Ascending aorta (tissue), 2 donors: ENCODE data around the gene KRTDAP. TPM values are rescaled to one million over a fixed set of nuclear protein-coding genes. Genes with fewer than 3 reads are reported as not detected.

Source experiments
- DNase-seq, 2 donors: peaks; one replicate each; pipeline ENCODE4 v3.0.0-alpha.2; 2019; ENCODE audit warnings: low spot score in 2 of 2
- H3K27ac ChIP-seq, 2 donors: fragments of 200-600 bp; sonication (generic); one replicate each; pipeline ENCODE4 v1.5.1; 2016 to 2017; ENCODE audit warnings: mild to moderate bottlenecking in 1 of 2
- H3K27me3 ChIP-seq: fragments of 200-600 bp; sonication (generic); one replicate; pipeline ENCODE4 v1.5.1; 2017
- H3K36me3 ChIP-seq, 2 donors: fragments of 200-600 bp; sonication (generic); one replicate each; pipeline ENCODE4 v1.5.1; 2016
- H3K4me1 ChIP-seq, 2 donors: fragments of 200-600 bp; sonication (generic); one replicate each; pipeline ENCODE4 v1.5.1; 2016 to 2017; ENCODE audit warnings: mild to moderate bottlenecking in 1 of 2
- H3K4me3 ChIP-seq, 2 donors: fragments of 200-600 bp; sonication (generic); one replicate each; pipeline ENCODE4 v1.5.1; 2016 to 2017; ENCODE audit warnings: mild to moderate bottlenecking in 1 of 2
- H3K9me3 ChIP-seq, 2 donors: fragments of 200-600 bp; sonication (generic); one replicate each; pipeline ENCODE4 v1.5.1; 2016
- CTCF ChIP-seq, 3 experiments: fragments of 200-600 bp in 2 of 3; fragments of 450-650 bp in 1 of 3; sonication (generic) in 2 of 3; IDR thresholded peaks; one replicate each; pipeline ENCODE4 v1.5.1; 2016 to 2019; ENCODE audit warnings: antibody characterized with exemption in 3 of 3, mild to moderate bottlenecking in 1 of 3, moderate library complexity in 1 of 3
- intact Hi-C: fragments of 100-400 bp; cut with DNase I; formaldehyde crosslinking; loops from one replicate; pipeline ENCODE4 v1.15.1; 2023
- total RNA-seq: library from RNA; depleted of rRNA; stranded (reverse); fragments of >200 nt; gene quantifications from one replicate; pipeline ENCODE4 v1.1.0, GENCODE V29; 2016

Gene KRTDAP
- total RNA-seq, 1 donor from 2014 or later = not detected

DNA sequence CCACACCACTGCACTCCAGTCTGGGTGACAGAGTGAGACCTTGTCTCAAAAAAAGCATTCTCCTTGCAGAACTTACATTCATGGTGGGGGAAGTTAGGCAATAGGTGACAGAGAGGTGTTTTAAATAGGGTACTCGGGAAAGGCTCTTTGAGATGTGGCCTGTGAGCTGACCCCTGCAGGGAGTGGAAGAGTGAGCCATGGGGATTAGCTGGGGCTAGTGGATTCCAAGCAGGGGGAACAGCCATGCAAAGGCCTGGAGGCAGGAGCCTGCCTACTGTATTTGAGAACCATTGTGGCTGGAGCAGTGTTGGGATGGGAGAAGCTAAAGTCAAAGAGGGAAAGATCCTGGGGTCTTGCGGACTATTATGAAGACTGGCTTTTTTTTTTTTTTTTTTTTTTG, 27.1 kb upstream of the KRTDAP start:
- Histone ChIP-seq H3K9me3 (no peaks in the 10 kb centered on the region), H3K27ac (no peak overlapping the region), H3K27me3 (no peaks in the 10 kb centered on the region), H3K4me1 (no peaks in the 10 kb centered on the region), H3K4me3 (no peak overlapping the region), H3K36me3 (no peaks in the 10 kb centered on the region)
- TF ChIP-seq CTCF (IDR thresholded peaks at IDR 0.05) = no peak
- intact Hi-C loops = no loop called here
- no peak for DNase-seq

GRCh38 chr19:35516310-35516709, 26.0 kb upstream of the KRTDAP start:
- Histone ChIP-seq H3K9me3 (no peaks in the 10 kb centered on the region), H3K27me3 (no peaks in the 10 kb centered on the region), H3K36me3 (no peaks in the 10 kb centered on the region), H3K4me1 (no peaks in the 10 kb centered on the region), H3K4me3 (no peak overlapping the region), H3K27ac (no peak overlapping the region)
- DNase-seq = no peak
- TF ChIP-seq CTCF (IDR thresholded peaks at IDR 0.05) = no peak
- intact Hi-C loops = no loop called here

DNA sequence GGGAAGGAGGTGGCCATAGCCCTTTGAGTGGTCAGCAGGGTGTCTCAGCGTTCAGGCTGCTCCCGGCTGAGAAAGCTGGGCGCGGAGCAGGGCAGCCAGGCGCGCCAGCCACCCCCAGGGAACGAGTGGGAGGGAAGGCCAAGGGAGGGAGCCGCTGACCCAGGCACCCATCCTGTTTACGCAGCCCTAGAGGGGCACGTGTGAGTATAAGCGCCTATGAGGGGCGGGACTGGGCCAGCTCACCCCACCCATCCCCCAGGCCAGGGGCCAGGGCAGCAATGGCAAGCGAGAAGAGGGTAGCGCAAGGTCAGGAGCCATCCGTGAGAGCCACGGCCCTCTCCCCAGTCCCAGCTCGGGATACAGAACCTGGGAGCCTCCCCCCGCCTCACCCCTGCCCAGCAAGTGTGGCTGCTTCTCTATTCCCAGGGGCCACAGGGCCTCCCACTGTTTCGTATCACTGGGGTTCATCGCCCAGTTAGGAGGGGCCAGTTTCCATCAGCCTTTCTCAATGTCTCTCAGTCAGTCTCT, 24.1 kb upstream of the KRTDAP start:
- intact Hi-C loops = no loop called here
- no peak for TF ChIP-seq CTCF (IDR thresholded peaks at IDR 0.05)

DNA sequence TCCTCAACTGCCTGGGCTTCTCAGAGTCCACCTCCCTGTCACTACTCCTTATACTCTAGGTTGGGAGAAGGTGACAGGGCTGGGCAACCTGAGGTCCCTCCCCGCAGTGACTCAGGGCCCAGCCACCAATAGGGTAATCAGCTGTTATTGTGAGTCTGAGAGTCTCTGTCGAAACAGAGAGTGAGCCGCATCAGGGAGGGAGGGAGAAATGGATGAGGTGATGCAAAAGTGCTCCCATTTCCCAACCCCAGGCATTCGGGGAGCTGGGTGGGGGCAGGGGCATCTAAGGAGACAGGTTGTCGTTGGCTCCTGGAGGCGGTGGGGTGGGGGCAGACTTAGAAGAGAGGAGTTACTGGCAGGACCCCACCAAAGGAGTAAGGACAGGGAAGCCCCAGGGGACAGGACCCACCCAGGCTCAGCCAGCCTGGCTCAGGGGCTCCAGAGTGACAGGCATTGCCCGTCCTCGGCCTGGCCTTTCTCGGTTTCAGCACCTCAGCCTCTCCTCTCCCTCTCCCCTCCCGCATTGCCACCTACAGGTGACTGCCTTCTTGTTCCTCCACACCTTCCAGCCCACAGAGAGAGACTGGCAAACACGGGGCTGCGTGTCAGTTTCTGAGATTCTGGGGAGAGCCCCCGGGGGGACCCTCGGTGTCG, 23.5 kb upstream of the KRTDAP start, which contains the start of gene DMKN:
Gene DMKN, minus strand, starts transcription at position 22 of the 654 bp plus-strand sequence. CDS start 174 bp downstream, outside the sequence.
- no peak for DNase-seq
- Histone ChIP-seq H3K9me3 (no peaks in the 10 kb centered on the region), H3K4me1 (no peaks in the 10 kb centered on the region), H3K27me3 (no peaks in the 10 kb centered on the region), H3K36me3 (no peaks in the 10 kb centered on the region), H3K4me3 (no peak within 1 kb of the TSS), H3K27ac (no peak within 1 kb of the TSS)
- TF ChIP-seq CTCF (IDR thresholded peaks at IDR 0.05) = no peak
- intact Hi-C loops = no loop called here

More for the DNA sequence above, 24.1 kb upstream of the KRTDAP start:
- no peak overlapping the region for H3K4me3 ChIP-seq
- DNase-seq = no peak
- H3K27me3 ChIP-seq = no peaks in the 10 kb centered on the region
- no peaks in the 10 kb centered on the region for H3K9me3 ChIP-seq
- no peaks in the 10 kb centered on the region for H3K36me3 ChIP-seq
- H3K4me1 ChIP-seq = no peaks in the 10 kb centered on the region
- H3K27ac ChIP-seq = no peak overlapping the region

GRCh38 chr19:35512831-35513627, 22.8 kb upstream of the KRTDAP start:
- H3K27me3 ChIP-seq = no peaks in the 10 kb centered on the region
- no peak for TF ChIP-seq CTCF (IDR thresholded peaks at IDR 0.05)
- no peaks in the 10 kb centered on the region for H3K9me3 ChIP-seq
- no peak overlapping the region for H3K4me3 ChIP-seq
- H3K27ac ChIP-seq = no peak overlapping the region
- DNase-seq = no peak
- intact Hi-C loops = no loop called here
- H3K36me3 ChIP-seq = no peaks in the 10 kb centered on the region
- H3K4me1 ChIP-seq = no peaks in the 10 kb centered on the region
